HG02678 (cell line): Measurements from ENCODE around the gene PRRT1.
"Not testable (repeated sequence)": the region's sequence is repeated elsewhere in the genome, so short reads cannot be mapped to it uniquely, and the experiment has no call there.

Experiments used
- ATAC-seq: cut with Tn5 transposase; IDR thresholded peaks from one replicate; pipeline ENCODE4 v1.9.1; 2021; ENCODE audit warnings: mild to moderate bottlenecking, moderate library complexity; ENCODE audit not compliant: unreplicated experiment

Gene PRRT1

GRCh38 chr6:32188381-32189068 is 36.8 kb upstream of the PRRT1 start:
- no peak for ATAC-seq

DNA sequence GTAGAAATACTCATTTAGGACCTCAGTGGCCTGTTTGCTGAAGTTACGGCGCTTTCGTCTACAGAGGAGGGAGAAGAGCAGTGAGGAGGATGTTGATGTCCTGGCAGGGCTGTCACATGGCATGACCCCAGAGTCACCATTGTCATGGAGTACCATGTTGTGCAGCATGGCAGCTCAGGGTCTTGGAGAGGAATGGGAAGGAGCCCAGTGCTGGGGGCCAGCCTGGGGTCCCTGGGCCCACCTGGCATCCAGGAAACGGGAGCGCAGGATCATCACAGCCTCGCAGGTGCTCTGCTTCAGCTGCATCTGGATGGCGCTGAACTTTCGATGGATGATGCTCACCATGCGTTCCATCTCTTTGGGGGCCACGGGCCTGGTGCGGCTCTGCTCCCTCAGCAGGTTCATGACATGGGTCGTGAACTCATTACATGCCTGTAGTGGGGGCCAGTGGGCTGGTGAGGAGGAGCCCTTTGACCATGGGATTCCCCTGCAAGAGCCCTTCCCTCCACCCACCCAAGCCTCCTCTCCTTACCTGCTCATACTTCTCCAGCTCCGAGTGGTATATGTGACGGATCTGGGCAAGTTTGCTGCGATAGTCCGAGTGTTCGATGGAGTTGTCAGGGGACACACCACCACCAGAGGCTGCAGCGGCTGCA is 36.1 kb upstream of the PRRT1 start:
- not testable (repeated sequence) for ATAC-seq

DNA sequence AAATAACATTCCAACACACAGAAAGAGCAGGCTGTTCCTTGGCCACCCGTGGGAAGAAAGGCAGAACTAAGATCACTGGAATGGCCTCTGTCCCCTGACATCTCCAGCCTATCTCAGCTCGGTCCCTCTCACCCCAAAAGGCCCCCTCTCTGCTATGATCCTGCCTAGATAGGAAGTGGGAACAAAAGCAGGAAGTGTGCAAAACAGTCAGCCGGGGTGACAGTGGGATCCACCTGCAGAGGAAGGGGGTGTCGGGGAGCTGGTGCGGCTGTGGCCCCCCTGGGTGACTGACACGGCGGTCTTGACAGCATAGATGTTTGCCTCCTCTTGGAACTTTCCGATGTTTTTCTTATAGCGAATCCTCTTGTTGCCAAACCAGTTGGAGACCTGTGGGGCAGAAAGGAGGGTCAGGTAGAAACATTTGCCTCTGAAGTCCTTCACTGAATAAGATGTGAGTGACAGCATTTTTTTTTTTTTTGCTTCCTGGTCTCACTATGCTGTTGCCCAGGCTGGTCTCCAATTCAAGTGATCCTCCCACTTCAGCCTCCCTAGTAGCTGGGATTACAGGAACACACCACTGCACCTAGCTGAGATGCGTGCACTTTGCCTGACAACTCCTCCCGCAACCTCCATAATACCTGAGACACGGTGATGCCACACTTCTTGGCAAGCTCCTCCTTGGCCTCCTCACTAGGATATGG is 35.4 kb upstream of the PRRT1 start:
- ATAC-seq, result no peak

GRCh38 chr6:32186151-32186840 is 34.6 kb upstream of the PRRT1 start:
- not testable (repeated sequence) for ATAC-seq

DNA sequence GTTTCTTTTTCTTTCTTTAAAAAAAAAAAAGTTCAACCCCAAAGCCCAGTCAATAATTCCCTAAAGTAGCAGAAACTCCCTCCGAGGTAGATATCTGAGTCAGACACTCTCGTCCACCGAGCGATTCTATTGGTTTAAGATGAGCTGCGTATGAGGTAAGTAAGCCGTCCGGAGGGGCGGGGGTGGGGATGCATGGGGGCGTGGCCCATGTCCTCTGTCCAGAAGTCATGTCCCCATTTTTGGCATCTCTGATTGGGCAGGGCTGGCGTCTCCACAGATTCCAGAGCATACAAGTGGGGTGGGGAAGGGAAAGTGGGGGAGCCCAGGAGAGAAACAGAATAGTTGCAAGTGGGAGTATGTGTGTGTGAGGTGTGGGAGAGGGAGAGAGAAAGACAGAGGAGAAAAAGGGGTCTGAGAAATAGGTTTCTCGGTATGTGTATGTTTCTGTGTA is 34.0 kb upstream of the PRRT1 start:
- ATAC-seq, result not testable (repeated sequence)

DNA sequence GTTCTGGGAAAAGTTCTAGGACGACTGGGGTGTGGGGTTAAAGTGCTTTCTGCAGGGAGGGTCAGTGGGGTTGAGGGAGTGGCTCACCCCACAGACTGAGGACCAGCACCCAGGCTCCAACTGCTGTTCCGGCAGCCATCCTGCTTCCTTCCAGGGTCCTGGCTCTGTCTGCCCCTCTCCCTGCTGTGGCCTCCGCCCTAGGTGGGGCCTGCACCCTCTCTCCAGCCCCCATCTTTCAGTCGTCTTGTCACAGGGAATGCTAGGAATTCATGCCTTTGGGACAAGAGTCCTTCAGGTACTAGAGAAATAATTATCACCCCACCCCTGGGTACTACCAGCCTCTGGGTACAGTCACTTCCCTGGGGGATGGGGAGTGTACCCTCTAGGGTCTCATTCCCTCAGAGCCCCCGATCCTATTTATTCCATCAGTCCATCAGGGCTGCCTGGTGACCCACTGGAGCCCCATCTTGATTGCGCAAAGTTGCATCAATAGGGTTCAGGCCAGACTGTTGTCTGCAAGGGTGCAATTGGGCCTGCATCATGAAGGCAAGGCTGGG is 32.4 kb upstream of the PRRT1 start, which contains the start of gene AGER:
TSS of gene AGER (minus strand) at position 170 of the 557 bp plus-strand sequence. CDS start at position 139, 31 bp downstream.
- ATAC-seq, result no peak

- ATAC-seq, result no peak
These were observed 31.8 kb upstream of the PRRT1 start for GRCh38 chr6:32183483-32184083.

DNA sequence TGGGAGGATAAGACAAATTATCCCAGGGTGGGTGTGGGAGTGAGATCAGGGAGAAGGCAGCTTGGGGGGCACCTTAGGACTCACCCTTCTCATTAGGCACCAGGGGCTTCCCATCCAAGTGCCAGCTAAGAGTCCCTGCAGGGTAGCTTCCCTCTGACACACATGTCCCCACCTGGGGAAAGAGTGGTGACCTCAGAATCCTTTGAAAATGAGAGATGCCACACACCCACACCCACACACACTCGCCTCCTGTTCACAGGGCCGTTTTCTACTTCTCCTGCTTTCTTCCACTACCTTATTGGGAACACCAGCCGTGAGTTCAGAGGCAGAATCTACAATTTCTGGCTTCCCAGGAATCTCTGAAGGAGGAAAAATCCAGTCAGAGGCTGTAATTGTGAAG is 31.3 kb upstream of the PRRT1 start:
- no peak for ATAC-seq

DNA sequence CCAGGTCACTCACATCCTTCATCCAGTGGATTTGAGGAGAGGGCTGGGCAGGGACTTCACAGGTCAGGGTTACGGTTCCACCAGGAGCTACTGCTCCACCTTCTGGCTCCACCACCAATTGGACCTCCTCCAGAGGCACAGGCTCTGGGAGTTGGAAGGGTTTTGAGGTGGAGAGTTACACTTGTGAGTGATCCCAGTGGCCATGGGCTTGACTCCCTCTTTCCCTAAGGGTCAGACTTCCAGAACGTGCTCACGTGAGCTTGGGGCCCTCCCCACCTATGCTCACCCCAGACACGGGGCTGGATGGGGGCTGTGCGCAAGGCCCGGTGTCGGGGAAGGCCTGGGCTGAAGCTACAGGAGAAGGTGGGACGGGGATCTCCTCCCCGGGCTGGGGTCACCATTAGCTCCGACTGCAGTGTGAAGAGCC is 30.8 kb upstream of the PRRT1 start:
- ATAC-seq, result no peak

GRCh38 chr6:32181915-32182529 is 30.3 kb upstream of the PRRT1 start:
- no peak for ATAC-seq

GRCh38 chr6:32181148-32181702 is 29.5 kb upstream of the PRRT1 start:
- no peak for ATAC-seq

GRCh38 chr6:32179766-32180405 is 28.1 kb upstream of the PRRT1 start:
- ATAC-seq, result no peak

DNA sequence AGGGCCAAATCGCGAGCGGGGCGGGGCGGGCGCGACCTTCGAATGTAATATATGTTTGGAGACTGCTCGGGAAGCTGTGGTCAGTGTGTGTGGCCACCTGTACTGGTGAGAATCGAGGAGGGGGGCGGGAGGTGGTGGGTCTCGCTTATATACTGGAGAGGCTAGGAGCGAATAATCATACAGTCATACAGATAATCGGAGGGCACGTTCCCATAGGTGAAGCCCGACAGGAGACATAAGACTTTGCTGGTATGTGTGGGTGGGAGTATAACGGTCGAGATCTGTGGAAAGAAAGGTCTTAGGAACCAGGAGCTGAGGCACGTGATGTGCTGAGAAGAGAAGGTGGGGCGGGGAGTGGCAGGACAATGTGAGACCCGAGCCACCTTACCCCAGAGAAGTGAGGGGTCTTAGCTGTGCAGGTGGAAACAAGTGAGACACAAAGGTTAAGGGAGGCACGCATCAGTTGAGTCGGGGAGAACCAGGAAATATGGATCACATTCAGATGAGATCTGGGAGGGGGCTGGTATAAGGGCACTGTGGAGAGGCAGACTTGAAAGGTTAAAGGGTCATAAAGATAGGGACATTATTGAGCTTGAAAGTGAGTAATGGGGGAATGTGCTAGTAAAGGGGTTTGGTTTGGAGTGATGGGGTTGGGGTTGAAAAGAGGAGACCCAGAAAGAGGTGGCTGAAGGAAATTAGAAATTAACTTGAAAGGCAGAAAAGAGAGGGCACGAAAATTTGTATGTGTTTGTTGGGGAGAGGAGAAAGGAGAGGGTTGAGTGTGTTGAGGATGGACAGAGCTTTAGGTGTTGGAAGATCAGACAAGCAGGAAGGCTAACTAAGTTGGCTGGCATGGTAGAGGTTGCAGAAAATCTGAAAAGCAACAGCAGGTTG is 27.1 kb upstream of the PRRT1 start:
- ATAC-seq, result no peak

GRCh38 chr6:32177788-32178546 is 26.2 kb upstream of the PRRT1 start, which contains the start of gene RNF5:
Gene RNF5 (plus strand): TSS chr6:32178405. CDS start chr6:32178512, 107 bp downstream.
- ATAC-seq, result peak; percentile 79

DNA sequence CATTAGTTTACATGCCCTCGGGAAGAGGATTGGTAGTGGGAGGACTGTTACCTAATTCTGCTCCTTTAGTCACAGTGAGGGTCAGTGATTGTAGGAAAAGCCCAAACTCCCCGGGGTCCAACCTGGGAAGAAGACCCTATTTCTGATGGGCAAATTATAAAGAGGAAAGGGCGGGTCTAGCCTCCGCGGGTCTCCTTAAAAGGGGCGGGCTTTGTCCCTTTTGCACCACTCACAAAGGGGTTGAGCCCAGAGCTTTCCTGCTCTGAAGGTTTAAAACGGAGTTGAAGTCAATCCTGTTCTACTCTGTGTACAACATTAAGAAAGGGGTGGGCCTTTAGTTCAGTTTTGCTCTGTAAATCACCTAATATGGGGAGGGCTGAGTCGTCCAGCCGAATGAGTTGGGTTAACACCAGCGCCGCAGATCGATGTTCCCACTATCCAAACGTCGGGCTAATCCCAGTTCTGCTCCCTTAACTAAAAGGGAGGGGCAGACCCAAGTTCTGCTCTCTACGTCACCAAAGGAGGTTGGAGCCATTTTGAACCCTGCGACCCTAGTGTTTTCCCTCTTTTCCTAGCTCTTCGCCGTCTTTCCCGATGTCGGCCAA is 25.5 kb upstream of the PRRT1 start:
- no peak for ATAC-seq

DNA sequence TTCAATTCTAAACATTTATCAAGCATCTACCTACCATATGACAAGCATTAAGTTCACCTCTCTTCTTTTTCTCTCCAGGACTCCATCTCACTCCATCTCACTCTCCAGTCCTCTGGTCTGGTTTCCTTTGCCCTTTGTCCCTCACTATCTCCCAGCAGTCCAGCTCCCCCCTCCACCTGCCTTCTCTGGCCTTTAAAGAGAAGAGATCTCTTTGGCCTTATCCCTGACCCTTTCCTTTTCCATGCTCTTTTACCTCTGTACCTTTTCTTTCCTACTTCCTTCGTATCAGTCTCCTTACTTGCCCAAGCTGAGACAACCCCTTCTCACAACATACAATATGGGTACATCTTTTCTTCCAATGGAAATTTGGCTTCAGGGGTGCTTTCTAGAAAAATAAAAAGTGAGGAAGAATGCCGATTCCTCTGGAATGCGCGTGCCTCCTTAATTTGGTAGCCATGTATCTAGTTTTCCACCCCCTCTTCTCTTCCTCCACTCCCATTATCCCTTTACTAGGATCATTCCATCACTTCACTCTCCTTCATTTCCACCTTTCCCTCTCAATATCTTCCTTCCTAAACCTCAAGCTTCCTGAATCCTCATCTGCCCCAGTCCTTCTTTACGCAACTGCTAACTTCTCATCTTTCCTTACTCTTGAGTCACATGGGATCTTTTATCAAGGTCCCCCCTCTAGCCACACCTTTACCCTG is 24.9 kb upstream of the PRRT1 start:
- ATAC-seq, result no peak
